ENCODE data around the gene OR10J5.

DNA sequence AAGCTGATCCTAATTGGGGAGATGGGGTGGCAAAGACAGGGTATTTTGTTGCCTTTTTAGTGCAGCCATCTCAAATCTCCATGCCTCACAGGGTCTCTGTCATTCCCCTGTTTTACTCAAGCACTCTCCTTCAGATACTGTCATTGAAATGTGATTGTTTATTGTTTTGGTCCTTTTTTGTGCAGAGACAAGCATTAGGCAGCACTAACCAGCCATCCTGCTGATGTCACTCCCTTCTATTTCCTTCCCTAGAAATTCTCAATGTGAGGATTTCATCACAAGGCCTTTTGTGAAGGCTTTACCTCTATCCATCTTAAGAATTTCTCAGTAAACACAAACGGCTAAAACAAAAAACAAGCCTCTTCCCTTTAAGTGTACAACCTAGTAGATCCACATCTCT, 34.7 kb downstream of the OR10J5 start:
- TF ChIP-seq, protein P1, sequence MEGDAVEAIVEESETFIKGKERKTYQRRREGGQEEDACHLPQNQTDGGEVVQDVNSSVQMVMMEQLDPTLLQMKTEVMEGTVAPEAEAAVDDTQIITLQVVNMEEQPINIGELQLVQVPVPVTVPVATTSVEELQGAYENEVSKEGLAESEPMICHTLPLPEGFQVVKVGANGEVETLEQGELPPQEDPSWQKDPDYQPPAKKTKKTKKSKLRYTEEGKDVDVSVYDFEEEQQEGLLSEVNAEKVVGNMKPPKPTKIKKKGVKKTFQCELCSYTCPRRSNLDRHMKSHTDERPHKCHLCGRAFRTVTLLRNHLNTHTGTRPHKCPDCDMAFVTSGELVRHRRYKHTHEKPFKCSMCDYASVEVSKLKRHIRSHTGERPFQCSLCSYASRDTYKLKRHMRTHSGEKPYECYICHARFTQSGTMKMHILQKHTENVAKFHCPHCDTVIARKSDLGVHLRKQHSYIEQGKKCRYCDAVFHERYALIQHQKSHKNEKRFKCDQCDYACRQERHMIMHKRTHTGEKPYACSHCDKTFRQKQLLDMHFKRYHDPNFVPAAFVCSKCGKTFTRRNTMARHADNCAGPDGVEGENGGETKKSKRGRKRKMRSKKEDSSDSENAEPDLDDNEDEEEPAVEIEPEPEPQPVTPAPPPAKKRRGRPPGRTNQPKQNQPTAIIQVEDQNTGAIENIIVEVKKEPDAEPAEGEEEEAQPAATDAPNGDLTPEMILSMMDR (IDR thresholded peaks at IDR 0.05; ENCODE audit: poor library complexity): no peak
- TF ChIP-seq EZH2 (IDR thresholded peaks at IDR 0.05; ENCODE audit: borderline replicate concordance) (no peak), EZH2phosphoT487 (IDR thresholded peaks at IDR 0.05; ENCODE audit: low read depth, severe bottlenecking, unreplicated experiment) (no peak)
